ENCODE measurements around the gene AUTS2.

GRCh38 chr7:70301673-70302185, 703.5 kb downstream of the AUTS2 start:
- TF ChIP-seq YY1 (IDR thresholded peaks at IDR 0.05; ENCODE audit: low read depth, low read length) (no peak), SP2 (IDR thresholded peaks at IDR 0.05; ENCODE audit: low read length) (no peak), GABPA (IDR thresholded peaks at IDR 0.05; ENCODE audit: borderline replicate concordance, insufficient read depth, low read length) (no peak), KDM5A (IDR thresholded peaks at IDR 0.05; ENCODE audit: low read length) (no peak), CTCF (IDR thresholded peaks at IDR 0.05; ENCODE audit: control extremely low read depth in 1 of 3, insufficient read depth in 1 of 3, low read depth in 1 of 3, low read length in 3 of 3) (no peak), POLR2AphosphoS5 (IDR thresholded peaks at IDR 0.05; ENCODE audit: low read depth, low read length) (no peak), EZH2 (IDR thresholded peaks at IDR 0.05; ENCODE audit: low read depth, low read length, severe bottlenecking) (no peak), EP300 (IDR thresholded peaks at IDR 0.05; ENCODE audit: borderline replicate concordance in 1 of 2, low read depth in 2 of 2, low read length in 2 of 2) (no peak)
- TF ChIP-seq, protein P1, sequence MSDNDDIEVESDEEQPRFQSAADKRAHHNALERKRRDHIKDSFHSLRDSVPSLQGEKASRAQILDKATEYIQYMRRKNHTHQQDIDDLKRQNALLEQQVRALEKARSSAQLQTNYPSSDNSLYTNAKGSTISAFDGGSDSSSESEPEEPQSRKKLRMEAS (IDR thresholded peaks at IDR 0.05): no peak
